Measurements from ENCODE around the gene JAML.

JAML gene

GRCh38 chr11:118144301-118145268, 80.2 kb downstream of the JAML start:
- no peak for TF ChIP-seq POLR2AphosphoS5 (IDR thresholded peaks at IDR 0.05; ENCODE audit: low read depth, low read length)
- TF ChIP-seq, protein P1, sequence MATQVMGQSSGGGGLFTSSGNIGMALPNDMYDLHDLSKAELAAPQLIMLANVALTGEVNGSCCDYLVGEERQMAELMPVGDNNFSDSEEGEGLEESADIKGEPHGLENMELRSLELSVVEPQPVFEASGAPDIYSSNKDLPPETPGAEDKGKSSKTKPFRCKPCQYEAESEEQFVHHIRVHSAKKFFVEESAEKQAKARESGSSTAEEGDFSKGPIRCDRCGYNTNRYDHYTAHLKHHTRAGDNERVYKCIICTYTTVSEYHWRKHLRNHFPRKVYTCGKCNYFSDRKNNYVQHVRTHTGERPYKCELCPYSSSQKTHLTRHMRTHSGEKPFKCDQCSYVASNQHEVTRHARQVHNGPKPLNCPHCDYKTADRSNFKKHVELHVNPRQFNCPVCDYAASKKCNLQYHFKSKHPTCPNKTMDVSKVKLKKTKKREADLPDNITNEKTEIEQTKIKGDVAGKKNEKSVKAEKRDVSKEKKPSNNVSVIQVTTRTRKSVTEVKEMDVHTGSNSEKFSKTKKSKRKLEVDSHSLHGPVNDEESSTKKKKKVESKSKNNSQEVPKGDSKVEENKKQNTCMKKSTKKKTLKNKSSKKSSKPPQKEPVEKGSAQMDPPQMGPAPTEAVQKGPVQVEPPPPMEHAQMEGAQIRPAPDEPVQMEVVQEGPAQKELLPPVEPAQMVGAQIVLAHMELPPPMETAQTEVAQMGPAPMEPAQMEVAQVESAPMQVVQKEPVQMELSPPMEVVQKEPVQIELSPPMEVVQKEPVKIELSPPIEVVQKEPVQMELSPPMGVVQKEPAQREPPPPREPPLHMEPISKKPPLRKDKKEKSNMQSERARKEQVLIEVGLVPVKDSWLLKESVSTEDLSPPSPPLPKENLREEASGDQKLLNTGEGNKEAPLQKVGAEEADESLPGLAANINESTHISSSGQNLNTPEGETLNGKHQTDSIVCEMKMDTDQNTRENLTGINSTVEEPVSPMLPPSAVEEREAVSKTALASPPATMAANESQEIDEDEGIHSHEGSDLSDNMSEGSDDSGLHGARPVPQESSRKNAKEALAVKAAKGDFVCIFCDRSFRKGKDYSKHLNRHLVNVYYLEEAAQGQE (IDR thresholded peaks at IDR 0.05; ENCODE audit: insufficient read depth in 1 of 2, low read depth in 2 of 2, low read length in 2 of 2), result no peak
- TF ChIP-seq SIN3A (IDR thresholded peaks at IDR 0.05; ENCODE audit: borderline replicate concordance, insufficient read depth, low read length), result no peak
- TF ChIP-seq FOXP2 (optimal IDR thresholded peaks at IDR 0.05; ENCODE audit: borderline replicate concordance, extremely low read depth, extremely low read length, insufficient read depth), result no peak
- no peak for TF ChIP-seq TAF1 (IDR thresholded peaks at IDR 0.05; ENCODE audit: borderline replicate concordance, insufficient read depth, low read length)
